ENCODE results near the gene GDF2. TPM values are rescaled to one million over a fixed set of nuclear protein-coding genes. Genes with fewer than 3 reads are reported as not detected.

Gene GDF2
- total RNA-seq = not detected
- not detected for polyA plus RNA-seq

- DNase-seq = no peak
- H3K27me3 Mint-ChIP-seq = peaks cover 3 to 7% of the 10 kb centered on the region in 2 donors
- H3K4me1 ChIP-seq (ENCODE audit: insufficient read depth, low read length) = no peaks in the 10 kb centered on the region
- no peaks in the 10 kb centered on the region for H3K36me3 Mint-ChIP-seq
- peaks cover 0 to 1% (median 0%) of the 10 kb centered on the region in 8 donors for H3K9me3 Mint-ChIP-seq
- intact Hi-C loops (cut with micrococcal nuclease) = no loop called here
- ChIA-PET CTCF (ENCODE audit: partially characterized antibody) (interaction anchor here (0.6 to 4.6 kb wide), 6 partner anchors 9 to 327 kb away, joined by 3 to 18 read pairs (median 4); no protein-coding TSS in a partner anchor), POLR2A (ENCODE audit: partially characterized antibody) (no interaction called here)
- H3K9me3 ChIP-seq (ENCODE audit: control insufficient read depth in 1 of 2, low read length in 2 of 2) = no peaks in the 10 kb centered on the region
- H3K4me3 Mint-ChIP-seq = no peak within 1 kb of the TSS
- no peak within 1 kb of the TSS for H3K27ac ChIP-seq (ENCODE audit: low read depth, low read length)
- H3K27me3 ChIP-seq (ENCODE audit: insufficient read depth, low read length) = no peaks in the 10 kb centered on the region
- no peaks in the 10 kb centered on the region for H3K36me3 ChIP-seq (ENCODE audit: insufficient read depth, low read length)
- peak within 1 kb of the TSS in 1 of 7 donors; percentile 54 for H3K27ac Mint-ChIP-seq
- H3K4me1 Mint-ChIP-seq = no peaks in the 10 kb centered on the region
- H3K4me3 ChIP-seq (ENCODE audit: low read length in 2 of 2) = no peak within 1 kb of the TSS
These were observed at the start of gene GDF2 for GRCh38 chr10:47322300-47323061. Gene GDF2 (plus strand): TSS chr10:47322454. CDS start chr10:47322669, 215 bp downstream.

GRCh38 chr10:47276071-47276470 is 46.2 kb upstream of the GDF2 start:
- Mint-ChIP-seq H3K36me3 (no peaks in the 10 kb centered on the region), H3K4me1 (peaks cover 11 to 33% (median 21%) of the 10 kb centered on the region in 4 donors), H3K9me3 (peaks cover 0 to 4% (median 2%) of the 10 kb centered on the region in 8 donors), H3K4me3 (no peak overlapping the region), H3K27me3 (no peaks in the 10 kb centered on the region), H3K27ac (peak overlapping the region in 1 of 7 donors; percentile 52)
- Histone ChIP-seq H3K4me1 (ENCODE audit: insufficient read depth, low read length) (peaks cover 26% of the 10 kb centered on the region), H3K27ac (ENCODE audit: low read depth, low read length) (no peak overlapping the region), H3K27me3 (ENCODE audit: insufficient read depth, low read length) (no peaks in the 10 kb centered on the region), H3K9me3 (ENCODE audit: control insufficient read depth in 1 of 2, low read length in 2 of 2) (no peaks in the 10 kb centered on the region), H3K4me3 (ENCODE audit: low read length in 2 of 2) (no peak overlapping the region), H3K36me3 (ENCODE audit: insufficient read depth, low read length) (no peaks in the 10 kb centered on the region)
- CTCF ChIA-PET (ENCODE audit: partially characterized antibody) = interaction anchor here (2.3 to 4.4 kb wide), 2 partner anchors 35 to 228 kb away, joined by 12 to 17 read pairs; no protein-coding TSS in a partner anchor
- no peak for DNase-seq
- intact Hi-C loops (cut with micrococcal nuclease) = no loop called here
- POLR2A ChIA-PET (ENCODE audit: partially characterized antibody) = interaction anchor here (0.7 kb wide), 1 partner anchor 15 kb away, joined by 4 read pairs; no protein-coding TSS in a partner anchor

DNA sequence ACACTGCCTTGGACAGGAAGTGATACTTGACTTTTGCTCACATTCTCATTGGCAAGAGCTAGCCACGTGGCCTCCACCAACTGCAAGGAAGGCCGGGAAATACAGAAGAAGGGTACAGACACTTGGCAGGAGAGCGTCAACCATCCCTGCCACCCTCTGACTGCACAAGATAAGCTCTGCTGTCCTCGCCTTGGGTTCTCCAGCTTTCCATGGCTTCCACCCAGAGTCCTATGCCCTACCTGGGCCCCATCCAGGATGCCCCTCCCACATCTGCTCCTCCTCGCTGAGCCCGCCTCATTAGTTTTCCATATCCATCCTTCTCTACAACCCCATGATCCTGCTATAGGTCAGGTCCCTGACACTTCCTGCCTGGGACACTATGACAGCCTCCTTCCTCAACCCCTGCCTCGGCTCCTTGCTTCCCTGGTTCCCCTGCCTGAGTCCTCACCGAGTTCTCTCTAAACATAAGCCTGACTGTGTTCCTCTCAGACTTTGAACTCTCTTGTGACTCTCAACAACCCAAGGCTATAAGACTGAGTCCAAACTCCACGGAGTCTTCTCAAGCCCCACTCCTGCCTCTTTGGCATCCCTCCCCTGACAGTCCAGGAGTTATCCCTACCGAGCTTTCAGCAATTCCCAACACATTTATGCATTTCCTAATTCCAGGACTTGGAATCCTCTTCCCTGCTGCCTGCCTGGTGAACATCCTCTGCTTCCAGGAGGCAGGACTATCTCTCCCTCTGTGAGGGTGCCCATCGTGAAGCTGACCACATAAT is 45.5 kb upstream of the GDF2 start:
- H3K4me3 ChIP-seq (ENCODE audit: low read length in 2 of 2) = no peak overlapping the region
- intact Hi-C loops (cut with micrococcal nuclease) = loop anchor here (1.0 kb wide), 1 partner anchor 11 kb away; no protein-coding TSS in a partner anchor
- peaks cover 26% of the 10 kb centered on the region for H3K4me1 ChIP-seq (ENCODE audit: insufficient read depth, low read length)
- ChIA-PET POLR2A (ENCODE audit: partially characterized antibody) (interaction anchor here (0.9 to 2.7 kb wide), 5 partner anchors 10 to 54 kb away, joined by 3 to 11 read pairs (median 8); no protein-coding TSS in a partner anchor), CTCF (ENCODE audit: partially characterized antibody) (interaction anchor here (1.5 to 4.4 kb wide), 3 partner anchors 34 to 229 kb away, joined by 4 to 17 read pairs (median 12); no protein-coding TSS in a partner anchor)
- peak overlapping the region in 5 of 8 donors; percentile 22 to 76 (median 61) for H3K4me3 Mint-ChIP-seq
- H3K27ac Mint-ChIP-seq = peak overlapping the region in 6 of 7 donors; percentile 7 to 86 (median 55)
- no peak overlapping the region for H3K27ac ChIP-seq (ENCODE audit: low read depth, low read length)
- H3K36me3 ChIP-seq (ENCODE audit: insufficient read depth, low read length) = no peaks in the 10 kb centered on the region
- DNase-seq = no peak
- peaks cover 11 to 33% (median 22%) of the 10 kb centered on the region in 4 donors for H3K4me1 Mint-ChIP-seq
- H3K36me3 Mint-ChIP-seq = no peaks in the 10 kb centered on the region
- H3K27me3 ChIP-seq (ENCODE audit: insufficient read depth, low read length) = no peaks in the 10 kb centered on the region
- no peaks in the 10 kb centered on the region for H3K9me3 ChIP-seq (ENCODE audit: control insufficient read depth in 1 of 2, low read length in 2 of 2)
- H3K27me3 Mint-ChIP-seq = no peaks in the 10 kb centered on the region
- peaks cover 0 to 4% (median 2%) of the 10 kb centered on the region in 8 donors for H3K9me3 Mint-ChIP-seq

DNA sequence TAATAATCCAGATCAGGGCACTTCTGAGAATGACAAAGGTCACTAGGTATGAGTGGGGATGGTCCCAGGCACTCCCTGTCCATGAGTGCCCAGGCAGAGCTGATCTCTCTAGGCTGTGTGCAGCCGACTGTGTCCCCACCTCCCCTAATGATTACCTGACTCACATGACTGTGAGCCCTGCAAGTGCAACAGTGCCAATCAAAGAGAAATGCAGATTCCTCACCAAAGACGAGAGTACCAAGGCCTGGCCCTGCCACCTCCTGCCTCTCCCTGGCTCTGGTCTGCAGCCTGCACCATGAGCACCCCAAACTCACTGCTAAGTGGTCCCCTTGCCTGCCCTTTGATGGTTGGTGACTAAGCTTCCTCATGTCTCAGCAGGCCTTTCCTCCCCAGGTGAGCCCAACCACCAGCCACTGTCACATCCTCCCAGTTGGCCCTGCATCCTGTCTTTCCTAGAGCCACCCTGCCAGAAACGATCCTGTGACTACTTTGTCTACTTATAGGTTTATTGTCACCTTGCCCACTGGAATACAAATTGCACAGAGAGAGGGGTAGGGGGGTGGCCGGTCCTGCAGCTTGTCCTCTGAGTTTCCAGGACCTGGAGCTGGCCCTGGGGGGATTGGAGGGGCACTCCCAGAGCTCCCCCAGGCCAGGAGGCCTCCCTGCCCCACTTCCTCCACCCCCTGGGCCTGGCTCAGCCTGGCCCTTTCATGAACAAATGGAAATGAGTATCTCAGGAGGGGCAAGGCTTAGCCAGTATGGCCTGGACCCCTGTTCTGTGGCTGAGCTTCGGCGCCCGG is 44.7 kb upstream of the GDF2 start:
- DNase-seq = peak in 4 of 5 donors; percentile 19 to 74 (median 34)
- H3K27me3 ChIP-seq (ENCODE audit: insufficient read depth, low read length) = no peaks in the 10 kb centered on the region
- H3K4me3 ChIP-seq (ENCODE audit: low read length in 2 of 2) = no peak overlapping the region
- Mint-ChIP-seq H3K9me3 (peaks cover 0 to 3% (median 0%) of the 10 kb centered on the region in 8 donors), H3K27me3 (no peaks in the 10 kb centered on the region), H3K4me1 (peaks cover 11 to 33% (median 22%) of the 10 kb centered on the region in 4 donors), H3K36me3 (no peaks in the 10 kb centered on the region), H3K4me3 (peak overlapping the region in 5 of 8 donors; percentile 22 to 76 (median 57)), H3K27ac (peak overlapping the region in 6 of 7 donors; percentile 7 to 86 (median 46))
- peaks cover 26% of the 10 kb centered on the region for H3K4me1 ChIP-seq (ENCODE audit: insufficient read depth, low read length)
- ChIA-PET POLR2A (ENCODE audit: partially characterized antibody) (interaction anchor here (0.9 to 2.7 kb wide), 5 partner anchors 9 to 55 kb away, joined by 3 to 11 read pairs (median 8); no protein-coding TSS in a partner anchor), CTCF (ENCODE audit: partially characterized antibody) (interaction anchor here (1.3 to 4.4 kb wide), 4 partner anchors 17 to 230 kb away, joined by 3 to 17 read pairs (median 8); no protein-coding TSS in a partner anchor)
- no peaks in the 10 kb centered on the region for H3K9me3 ChIP-seq (ENCODE audit: control insufficient read depth in 1 of 2, low read length in 2 of 2)
- no peaks in the 10 kb centered on the region for H3K36me3 ChIP-seq (ENCODE audit: insufficient read depth, low read length)
- H3K27ac ChIP-seq (ENCODE audit: low read depth, low read length) = no peak overlapping the region
- intact Hi-C loops (cut with micrococcal nuclease) = loop anchor here (1.0 kb wide), 1 partner anchor 12 kb away; no protein-coding TSS in a partner anchor

DNA sequence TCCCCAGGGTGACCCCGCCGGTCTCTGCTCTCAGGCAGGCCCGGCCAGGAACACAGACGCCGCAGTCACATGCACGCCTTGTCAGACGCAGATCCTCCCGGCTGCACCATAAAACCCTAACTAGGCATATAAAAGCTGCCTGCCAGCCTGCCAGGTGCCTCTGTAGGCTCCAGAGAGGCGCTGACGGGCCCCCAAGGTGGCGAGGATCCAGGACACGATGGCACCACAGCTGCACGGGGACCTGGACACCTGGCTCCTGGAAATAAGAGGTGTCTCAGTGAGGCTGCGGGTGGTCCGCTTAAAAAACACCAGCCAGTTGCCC is 44.1 kb upstream of the GDF2 start:
- Histone ChIP-seq H3K4me1 (ENCODE audit: insufficient read depth, low read length) (peaks cover 26% of the 10 kb centered on the region), H3K9me3 (ENCODE audit: control insufficient read depth in 1 of 2, low read length in 2 of 2) (no peaks in the 10 kb centered on the region), H3K27ac (ENCODE audit: low read depth, low read length) (no peak overlapping the region), H3K36me3 (ENCODE audit: insufficient read depth, low read length) (no peaks in the 10 kb centered on the region), H3K4me3 (ENCODE audit: low read length in 2 of 2) (no peak overlapping the region), H3K27me3 (ENCODE audit: insufficient read depth, low read length) (no peaks in the 10 kb centered on the region)
- Mint-ChIP-seq H3K36me3 (no peaks in the 10 kb centered on the region), H3K27ac (no peak overlapping the region), H3K4me3 (no peak overlapping the region), H3K9me3 (peaks cover 0 to 2% (median 0%) of the 10 kb centered on the region in 8 donors), H3K27me3 (no peaks in the 10 kb centered on the region), H3K4me1 (peaks cover 11 to 33% (median 22%) of the 10 kb centered on the region in 4 donors)
- ChIA-PET POLR2A (ENCODE audit: partially characterized antibody) (interaction anchor here (0.9 to 2.7 kb wide), 5 partner anchors 9 to 56 kb away, joined by 3 to 11 read pairs (median 8); no protein-coding TSS in a partner anchor), CTCF (ENCODE audit: partially characterized antibody) (interaction anchor here (1.3 to 4.4 kb wide), 4 partner anchors 18 to 231 kb away, joined by 3 to 17 read pairs (median 8); no protein-coding TSS in a partner anchor)
- no peak for DNase-seq
- intact Hi-C loops (cut with micrococcal nuclease) = no loop called here

DNA sequence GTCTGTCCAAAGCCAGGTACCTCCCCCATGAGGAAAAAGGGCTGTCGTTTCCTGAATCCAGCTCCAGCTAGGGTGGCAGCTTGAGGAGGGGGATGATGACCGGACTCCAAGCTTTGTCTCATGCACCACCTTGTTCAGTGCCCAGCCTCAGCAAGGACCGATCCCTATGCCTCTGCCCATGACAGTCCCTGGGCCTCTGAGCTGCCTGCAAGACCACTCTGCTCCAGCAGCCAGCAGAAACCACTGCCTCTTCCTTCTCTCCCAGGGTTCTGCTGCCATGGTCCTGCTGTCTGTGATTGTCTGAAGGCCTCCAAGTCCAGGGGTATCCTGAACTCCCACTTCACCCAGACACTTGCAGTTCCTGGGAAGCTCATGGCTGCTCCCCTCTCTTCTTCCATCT is 43.5 kb upstream of the GDF2 start:
- intact Hi-C loops (cut with micrococcal nuclease) = no loop called here
- Histone ChIP-seq H3K27ac (ENCODE audit: low read depth, low read length) (no peak overlapping the region), H3K9me3 (ENCODE audit: control insufficient read depth in 1 of 2, low read length in 2 of 2) (no peaks in the 10 kb centered on the region), H3K36me3 (ENCODE audit: insufficient read depth, low read length) (no peaks in the 10 kb centered on the region), H3K27me3 (ENCODE audit: insufficient read depth, low read length) (no peaks in the 10 kb centered on the region), H3K4me1 (ENCODE audit: insufficient read depth, low read length) (peaks cover 26% of the 10 kb centered on the region), H3K4me3 (ENCODE audit: low read length in 2 of 2) (no peak overlapping the region)
- CTCF ChIA-PET (ENCODE audit: partially characterized antibody) = interaction anchor here (1.3 to 4.4 kb wide), 3 partner anchors 18 to 231 kb away, joined by 3 to 17 read pairs (median 4); no protein-coding TSS in a partner anchor
- no peaks in the 10 kb centered on the region for H3K36me3 Mint-ChIP-seq
- H3K9me3 Mint-ChIP-seq = peaks cover 0 to 2% (median 0%) of the 10 kb centered on the region in 8 donors
- H3K4me1 Mint-ChIP-seq = peaks cover 12 to 33% (median 22%) of the 10 kb centered on the region in 4 donors
- DNase-seq = no peak
- POLR2A ChIA-PET (ENCODE audit: partially characterized antibody) = interaction anchor here (2.5 to 2.7 kb wide), 2 partner anchors 8 to 32 kb away, joined by 8 to 9 read pairs; no protein-coding TSS in a partner anchor
- H3K27me3 Mint-ChIP-seq = no peaks in the 10 kb centered on the region
- peak overlapping the region in 2 of 8 donors; percentile 29 to 50 for H3K4me3 Mint-ChIP-seq
- H3K27ac Mint-ChIP-seq = peak overlapping the region in 3 of 7 donors; percentile 17 to 42 (median 40)
